Stimulated activated CD4-positive, alpha-beta T cell treated with anti-CD3 and anti-CD28 coated beads, Interleukin-2, amount 100 ng/mL, for 4 hours (primary cell): ENCODE measurements around the gene CLEC5A.
"Not testable (repeated sequence)": the region's sequence is repeated elsewhere in the genome, so short reads cannot be mapped to it uniquely, and the experiment has no call there.

ENCODE experiments used
- DNase-seq: peaks from one replicate; pipeline ENCODE4 v3.0.0-alpha.2; 2020; ENCODE audit warnings: low read depth

CLEC5A gene

GRCh38 chr7:141946796-141947195 is at the start of gene CLEC5A:
CLEC5A (minus strand) TSS chr7:141946974; CDS start chr7:141946292, 682 bp downstream.
- no peak for DNase-seq

GRCh38 chr7:141993354-141993753 is 46.6 kb upstream of the CLEC5A start:
- DNase-seq, result no peak

GRCh38 chr7:141992688-141993087 is 45.9 kb upstream of the CLEC5A start:
- no peak for DNase-seq

GRCh38 chr7:141992156-141992555 is 45.4 kb upstream of the CLEC5A start:
- DNase-seq, result no peak

GRCh38 chr7:141991140-141991539 is 44.4 kb upstream of the CLEC5A start:
- DNase-seq, result no peak

GRCh38 chr7:141990011-141990725 is 43.4 kb upstream of the CLEC5A start:
- DNase-seq, result no peak

GRCh38 chr7:141987803-141988202 is 41.0 kb upstream of the CLEC5A start:
- DNase-seq, result not testable (repeated sequence)

- DNase-seq, result no peak
Measured at GRCh38 chr7:141986923-141987322, 40.1 kb upstream of the CLEC5A start.

GRCh38 chr7:141985926-141986325 is 39.2 kb upstream of the CLEC5A start:
- not testable (repeated sequence) for DNase-seq

GRCh38 chr7:141979568-141979967 is 32.8 kb upstream of the CLEC5A start:
- DNase-seq, result no peak

GRCh38 chr7:141978351-141978750 is 31.6 kb upstream of the CLEC5A start:
- DNase-seq, result no peak

- DNase-seq, result no peak
Measured at GRCh38 chr7:141976524-141977245, 29.9 kb upstream of the CLEC5A start.

GRCh38 chr7:141975806-141976523 is 29.2 kb upstream of the CLEC5A start:
- DNase-seq, result peak; percentile 41

GRCh38 chr7:141974831-141975230 is 28.1 kb upstream of the CLEC5A start:
- DNase-seq, result no peak

- DNase-seq, result no peak
Measured at GRCh38 chr7:141973673-141974072, 26.9 kb upstream of the CLEC5A start, which contains the start of gene TAS2R38. TAS2R38 (minus strand) TSS chr7:141973773; CDS start chr7:141973689, 84 bp downstream.

GRCh38 chr7:141960687-141961422 is 14.1 kb upstream of the CLEC5A start:
- DNase-seq, result no peak

GRCh38 chr7:141956084-141956483 is 9.3 kb upstream of the CLEC5A start:
- DNase-seq, result no peak

- DNase-seq, result no peak
Measured at GRCh38 chr7:141954334-141954733, 7.6 kb upstream of the CLEC5A start.

- DNase-seq, result no peak
Measured at GRCh38 chr7:141952461-141952860, 5.7 kb upstream of the CLEC5A start.

- no peak for DNase-seq
Measured at GRCh38 chr7:141950806-141951205, 4.0 kb upstream of the CLEC5A start.

GRCh38 chr7:141949911-141950310 is 3.1 kb upstream of the CLEC5A start:
- DNase-seq, result no peak

- DNase-seq, result no peak
Measured at GRCh38 chr7:141949451-141949850, 2.7 kb upstream of the CLEC5A start.
